ENCODE data around the gene LRCH2. TPM values are rescaled to one million over a fixed set of nuclear protein-coding genes. Genes with fewer than 3 reads are reported as not detected.

LRCH2 gene, protein sequence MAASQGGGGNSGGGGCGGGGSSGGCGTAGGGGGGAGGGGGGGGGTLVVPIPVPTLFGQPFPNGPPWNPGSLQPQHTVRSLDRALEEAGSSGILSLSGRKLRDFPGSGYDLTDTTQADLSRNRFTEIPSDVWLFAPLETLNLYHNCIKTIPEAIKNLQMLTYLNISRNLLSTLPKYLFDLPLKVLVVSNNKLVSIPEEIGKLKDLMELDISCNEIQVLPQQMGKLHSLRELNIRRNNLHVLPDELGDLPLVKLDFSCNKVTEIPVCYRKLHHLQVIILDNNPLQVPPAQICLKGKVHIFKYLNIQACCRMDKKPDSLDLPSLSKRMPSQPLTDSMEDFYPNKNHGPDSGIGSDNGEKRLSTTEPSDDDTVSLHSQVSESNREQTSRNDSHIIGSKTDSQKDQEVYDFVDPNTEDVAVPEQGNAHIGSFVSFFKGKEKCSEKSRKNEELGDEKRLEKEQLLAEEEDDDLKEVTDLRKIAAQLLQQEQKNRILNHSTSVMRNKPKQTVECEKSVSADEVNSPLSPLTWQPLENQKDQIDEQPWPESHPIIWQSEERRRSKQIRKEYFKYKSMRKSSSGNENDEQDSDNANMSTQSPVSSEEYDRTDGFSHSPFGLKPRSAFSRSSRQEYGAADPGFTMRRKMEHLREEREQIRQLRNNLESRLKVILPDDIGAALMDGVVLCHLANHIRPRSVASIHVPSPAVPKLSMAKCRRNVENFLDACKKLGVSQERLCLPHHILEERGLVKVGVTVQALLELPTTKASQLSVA
- total RNA-seq (2016; rRNA removed; fragmentation: Illumina TruSeq; extraction: Trizol) (not detected in 2 replicates), polyA plus RNA-seq (2011; rRNA removed) (not detected in 2 replicates), polyA minus RNA-seq (2011; rRNA and poly(A)+ RNA removed; ENCODE audit: low replicate concordance) (not detected in 2 replicates), Bru-seq, nascent RNA (percentile 1 among the genes with signal in this experiment), BruChase-seq, experiment 1, labeled RNA remaining after a 6-hour chase (not detected), BruChase-seq, experiment 2, labeled RNA remaining after a 2-hour chase (not detected)
- total RNA-seq (2016; cell fraction: cytosol; rRNA removed; fragmentation: Illumina TruSeq; extraction: Trizol; ENCODE audit: low read depth), result not detected in 2 replicates
- total RNA-seq (2016; cell fraction: insoluble cytoplasmic fraction; rRNA removed; fragmentation: Illumina TruSeq; extraction: Trizol), result not detected in 2 replicates
- total RNA-seq (2016; cell fraction: membrane; rRNA removed; fragmentation: Illumina TruSeq; extraction: Trizol), result not detected in 2 replicates
- not detected in 2 replicates for total RNA-seq (2016; cell fraction: nucleus; rRNA removed; fragmentation: Illumina TruSeq; extraction: Trizol)
- not detected in 2 replicates for polyA plus RNA-seq (2011; cell fraction: cytosol; rRNA removed)
- polyA plus RNA-seq (2011; cell fraction: nucleus; rRNA removed), result not detected in 2 replicates
- not detected in 2 replicates for polyA plus RNA-seq (2012)
- not detected in 2 replicates for polyA plus RNA-seq (2016; cell fraction: cytosol; fragmentation: Illumina TruSeq; extraction: Trizol; ENCODE audit: low read depth)
- not detected in 2 replicates for polyA plus RNA-seq (2016; cell fraction: insoluble cytoplasmic fraction; fragmentation: Illumina TruSeq; extraction: Trizol; ENCODE audit: low read depth)
- polyA plus RNA-seq (2016; cell fraction: membrane; fragmentation: Illumina TruSeq; extraction: Trizol; ENCODE audit: low read depth), result not detected in 2 replicates
- not detected in 2 replicates for polyA plus RNA-seq (2016; cell fraction: nucleus; fragmentation: Illumina TruSeq; extraction: Trizol; ENCODE audit: insufficient read depth, low read depth)
- not detected in 2 replicates for polyA minus RNA-seq (2011; cell fraction: cytosol; rRNA and poly(A)+ RNA removed)
- not detected in 2 replicates for polyA minus RNA-seq (2011; cell fraction: nucleus; rRNA and poly(A)+ RNA removed)
- long read RNA-seq, experiment 1, result 0 reads
- long read RNA-seq, experiment 2, result 0 reads

DNA sequence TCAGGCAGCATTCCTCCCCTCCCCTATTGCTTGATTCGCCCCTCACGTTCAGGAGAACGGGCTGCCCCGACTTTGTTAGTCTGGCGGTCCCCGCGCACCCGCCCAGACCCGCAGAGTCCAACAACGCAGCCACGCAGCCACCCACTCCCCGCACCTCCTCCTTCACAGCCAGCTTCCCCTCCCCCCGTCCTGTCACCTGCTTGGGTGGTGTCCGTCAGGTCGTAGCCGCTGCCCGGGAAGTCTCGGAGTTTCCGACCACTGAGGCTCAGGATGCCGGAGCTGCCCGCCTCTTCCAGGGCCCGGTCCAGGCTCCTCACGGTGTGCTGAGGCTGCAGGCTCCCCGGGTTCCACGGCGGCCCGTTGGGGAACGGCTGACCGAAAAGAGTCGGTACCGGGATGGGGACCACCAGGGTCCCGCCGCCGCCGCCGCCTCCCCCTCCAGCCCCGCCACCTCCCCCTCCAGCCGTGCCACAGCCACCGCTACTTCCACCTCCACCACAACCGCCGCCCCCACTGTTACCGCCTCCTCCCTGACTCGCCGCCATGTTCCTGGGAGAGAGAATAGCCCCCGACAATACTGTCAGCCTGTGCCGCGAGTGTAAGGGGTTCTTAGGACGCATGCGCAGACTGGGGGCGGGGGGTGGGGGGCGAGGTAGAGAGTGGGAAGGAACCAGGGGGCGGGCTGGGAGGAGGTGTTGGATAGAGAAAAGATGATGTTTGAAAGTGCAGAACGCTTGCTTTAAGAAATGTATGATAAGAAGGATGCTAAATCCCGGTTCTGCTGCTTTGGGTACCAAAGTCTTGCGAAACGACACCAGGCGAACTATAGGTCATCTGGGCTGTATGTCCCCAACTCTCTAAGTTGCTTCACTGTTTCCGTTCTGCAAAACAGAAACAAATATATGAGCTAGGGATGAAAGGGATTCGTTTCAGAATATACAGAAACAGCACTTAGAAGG is at the start of gene LRCH2:
Gene LRCH2, minus strand, starts transcription at position 600 of the 959 bp plus-strand sequence. Its CDS starts 55 bp downstream, at position 545.
- no TSS peak for BruUV-seq (replicated peaks)
- DNase-seq (ENCODE audit: low spot score) (no peak), ATAC-seq (no peak), FAIRE-seq (no peak)
- POLR2A ChIA-PET, result no interaction called here
- Histone ChIP-seq H4K20me1 (ENCODE audit: insufficient read depth, low read length) (no peaks in the 10 kb centered on the region), H3K27ac (ENCODE audit: extremely low read length, insufficient read depth, low read length) (no peak within 1 kb of the TSS), H3K4me1 (ENCODE audit: insufficient read depth, low read length) (no peaks in the 10 kb centered on the region), H3K79me2 (ENCODE audit: insufficient read depth, low read length) (no peaks in the 10 kb centered on the region), H3K4me2 (ENCODE audit: low read depth, low read length) (no peak within 1 kb of the TSS; the same call in 1 of the 2 replicates), H3K4me3 (replicated peaks in 1 of 3; ENCODE audit: insufficient read depth in 1 of 3, low read depth in 2 of 3, low read length in 3 of 3) (no peak within 1 kb of the TSS; a peak in 1 of 6 replicates), H2AFZ (ENCODE audit: low read length) (no peak within 1 kb of the TSS), H3K27me3 (ENCODE audit: control insufficient read depth in 1 of 2, insufficient read depth in 2 of 2, low read length in 2 of 2) (peaks cover 1 to 10% of the 10 kb centered on the region in 2 experiments; a peak in 2 of 5 replicates), H3K36me3 (replicated peaks in 1 of 2; ENCODE audit: control insufficient read depth in 1 of 2, insufficient read depth in 2 of 2, low read length in 2 of 2) (no peaks in the 10 kb centered on the region), H3K9me3 (ENCODE audit: low read length) (no peaks in the 10 kb centered on the region), H3K9ac (ENCODE audit: insufficient read depth, low read depth, low read length) (no peak within 1 kb of the TSS)
- CTCF ChIA-PET (ENCODE audit: low intra/inter-chr PET ratio, low total read pairs), result no interaction called here
- 20% methylated on average over 24 of the region's 59 CpGs for WGBS (ENCODE audit: low lambda C conversion rate)
- in situ Hi-C loops (cut with HindIII; ENCODE audit: extremely low pct_ligation_motif_present, low pct_unique_long_range_greater_than_20kb), result no loop called here
- TF ChIP-seq NFKBIZ (CRISPR knock-in tag; IDR thresholded peaks at IDR 0.05) (no peak), ZNF547 (CRISPR knock-in tag; IDR thresholded peaks at IDR 0.05) (no peak), ZNF619 (CRISPR knock-in tag; IDR thresholded peaks at IDR 0.05) (no peak), TBX2 (CRISPR knock-in tag; IDR thresholded peaks at IDR 0.05; ENCODE audit: borderline replicate concordance) (no peak), ZBTB20 (CRISPR knock-in tag; IDR thresholded peaks at IDR 0.05; ENCODE audit: borderline replicate concordance, low read depth) (no peak), SALL2 (CRISPR knock-in tag; IDR thresholded peaks at IDR 0.05) (no peak), ZNF629 (CRISPR knock-in tag; conservative IDR thresholded peaks at IDR 0.05) (no peak), CREM (IDR thresholded peaks at IDR 0.05) (no peak), CREM (CRISPR knock-in tag; IDR thresholded peaks at IDR 0.05) (no peak)
- TF ChIP-seq, protein P1, sequence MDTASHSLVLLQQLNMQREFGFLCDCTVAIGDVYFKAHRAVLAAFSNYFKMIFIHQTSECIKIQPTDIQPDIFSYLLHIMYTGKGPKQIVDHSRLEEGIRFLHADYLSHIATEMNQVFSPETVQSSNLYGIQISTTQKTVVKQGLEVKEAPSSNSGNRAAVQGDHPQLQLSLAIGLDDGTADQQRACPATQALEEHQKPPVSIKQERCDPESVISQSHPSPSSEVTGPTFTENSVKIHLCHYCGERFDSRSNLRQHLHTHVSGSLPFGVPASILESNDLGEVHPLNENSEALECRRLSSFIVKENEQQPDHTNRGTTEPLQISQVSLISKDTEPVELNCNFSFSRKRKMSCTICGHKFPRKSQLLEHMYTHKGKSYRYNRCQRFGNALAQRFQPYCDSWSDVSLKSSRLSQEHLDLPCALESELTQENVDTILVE (CRISPR knock-in tag; IDR thresholded peaks at IDR 0.05), result no peak
- intact Hi-C loops (cut with micrococcal nuclease; ENCODE audit: unreplicated experiment), result no loop called here

All from HepG2 (cell line).